Motor neuron (in vitro differentiated cells): ENCODE results near the gene MECR. TPM values are rescaled to one million over a fixed set of nuclear protein-coding genes. Genes with fewer than 3 reads are reported as not detected.
A peak's percentile ranks its signal among the peaks of the same experiment; 100 is the strongest.

Experiments used
- ATAC-seq, 8 experiments: fragments of 200-7000 bp; cut with Tn5 transposase; replicated peaks in 6 of 8; 2 replicates each; pipeline ENCODE4 v1.8.0; 2021; ENCODE audit warnings: mild to moderate bottlenecking in 8 of 8, moderate library complexity in 8 of 8
- H3K27ac ChIP-seq, 2 donors: fragments of 250-450 bp; sonication (Bioruptor Pico); 2 replicates each; pipeline ENCODE4 v1.9.0; 2021; ENCODE audit warnings: antibody characterized with exemption in 2 of 2, mild to moderate bottlenecking in 2 of 2, moderate library complexity in 1 of 2
- H3K4me1 ChIP-seq, 2 donors: fragments of 250-450 bp; sonication (Bioruptor Pico); replicated peaks in 1 of 2; 2 replicates each; pipeline ENCODE4 v1.6.1; 2021; ENCODE audit warnings: antibody characterized with exemption in 2 of 2, mild to moderate bottlenecking in 2 of 2, moderate library complexity in 1 of 2
- H3K4me3 ChIP-seq, 5 donors: fragments of 250-450 bp; sonication (Bioruptor Pico); 2 replicates each; pipeline ENCODE4 v1.9.0; 2021; ENCODE audit warnings: antibody characterized with exemption in 5 of 5, mild to moderate bottlenecking in 5 of 5, moderate library complexity in 4 of 5
- WGBS, 10 experiments: fragments of 450-650 bp; shearing (Covaris generic); methylation state at CpG; one replicate each; pipeline ENCODE4 v1.0.0; 2022; 5-methylcytosine and 5-hydroxymethylcytosine counted together
- in situ Hi-C, 9 experiments: fragments of 400-800 bp; cut with MboI; loops; one replicate each; pipeline ENCODE4 v1.15.0; 2021; ENCODE audit warnings: low sequenced_read_pairs in 9 of 9, low pct_unique_long_range_greater_than_20kb in 2 of 9; ENCODE audit not compliant: unreplicated experiment in 9 of 9
- total RNA-seq, 8 experiments: library from RNA; unstranded; fragments of 300-600 nt; gene quantifications; 2 replicates each; pipeline versions ENCODE4 v1.2.3 to v1.2.4, GENCODE V29; 2022

Gene MECR
- total RNA-seq, 8 experiments from 2014 or later: 24.2 to 42.9 (median 29.2) TPM

GRCh38 chr1:29193879-29194455 lies 36.8 kb downstream of the MECR start:
- Histone ChIP-seq H3K4me1 (no peaks in the 10 kb centered on the region), H3K27ac (no peak overlapping the region), H3K4me3 (no peak overlapping the region)
- ATAC-seq: peak in 3 of 8 experiments; percentile 13 to 23 (median 18)
- in situ Hi-C loops: loop anchor here in 6 of 9 experiments (25.0 kb wide), 1 partner anchor 307 kb away; no protein-coding TSS in a partner anchor
- WGBS, 10 experiments: 92 to 100% (median 99%) methylated on average over 2 to 7 of the region's 8 CpGs; no CpG with 5 or more reads in 4 of the 10 experiments

GRCh38 chr1:29190718-29191117 lies 40.0 kb downstream of the MECR start:
- ATAC-seq: no peak
- in situ Hi-C loops: loop anchor here in 6 of 9 experiments (25.0 kb wide), 1 partner anchor 303 kb away; no protein-coding TSS in a partner anchor
- 64 to 100% (median 90%) methylated on average over 1 to 6 of the region's 6 CpGs for WGBS, 10 experiments

GRCh38 chr1:29186707-29187106 lies 44.0 kb downstream of the MECR start:
- Histone ChIP-seq H3K4me1 (peaks cover 7% of the 10 kb centered on the region in 2 donors), H3K4me3 (no peak overlapping the region), H3K27ac (no peak overlapping the region)
- no peak for ATAC-seq
- WGBS, 10 experiments: 20 to 60% (median 37%) methylated on average over 1 of the region's 1 CpG; no CpG with 5 or more reads in 6 of the 10 experiments
- in situ Hi-C loops: loop anchor here in 6 of 9 experiments (25.0 kb wide), 1 partner anchor 299 kb away; no protein-coding TSS in a partner anchor

More at GRCh38 chr1:29190718-29191117, 40.0 kb downstream of the MECR start:
- H3K4me1 ChIP-seq: no peaks in the 10 kb centered on the region
- H3K4me3 ChIP-seq: no peak overlapping the region
- no peak overlapping the region for H3K27ac ChIP-seq

- 40 to 100% (median 76%) methylated on average over 1 to 3 of the region's 3 CpGs for WGBS, 10 experiments
- Histone ChIP-seq H3K4me1 (peaks cover 7% of the 10 kb centered on the region in 2 donors), H3K27ac (no peak overlapping the region), H3K4me3 (no peak overlapping the region)
- in situ Hi-C loops: loop anchor here in 6 of 9 experiments (25.0 kb wide), 1 partner anchor 299 kb away; no protein-coding TSS in a partner anchor
- ATAC-seq: peak in 3 of 8 experiments; percentile 2 to 5 (median 4)
These were observed 44.5 kb downstream of the MECR start for GRCh38 chr1:29186252-29186651.

- no peak for ATAC-seq
- Histone ChIP-seq H3K4me3 (no peak overlapping the region), H3K27ac (no peak overlapping the region), H3K4me1 (peaks cover 17 to 25% of the 10 kb centered on the region in 2 donors)
- in situ Hi-C loops: loop anchor here in 6 of 9 experiments (25.0 kb wide), 1 partner anchor 296 kb away; no protein-coding TSS in a partner anchor
- WGBS, 10 experiments: 75 to 100% (median 92%) methylated on average over 1 of the region's 1 CpG; no CpG with 5 or more reads in 1 of the 10 experiments
These were observed 47.4 kb downstream of the MECR start for GRCh38 chr1:29183287-29183686.

- in situ Hi-C loops: loop anchor here in 6 of 9 experiments (25.0 kb wide), 1 partner anchor 294 kb away; no protein-coding TSS in a partner anchor
- H3K27ac ChIP-seq: peak within 1 kb of the TSS; percentile 99 to 100
- H3K4me3 ChIP-seq: peak within 1 kb of the TSS; percentile 73 to 98 (median 78)
- H3K4me1 ChIP-seq: peaks cover 17 to 25% of the 10 kb centered on the region in 2 donors
- ATAC-seq: peak; percentile 79 to 91 (median 90)
- 0% methylated on average over 1 to 19 of the region's 100 CpGs; no CpG with 5 or more reads in 4 of the 10 experiments for WGBS, 10 experiments
These were observed 49.1 kb downstream of the MECR start, which contains the start of gene SRSF4 for GRCh38 chr1:29181413-29182225. SRSF4 (minus strand) TSS chr1:29181900; CDS start chr1:29181752, 148 bp downstream.

- Histone ChIP-seq H3K27ac (peak overlapping the region; percentile 99 to 100), H3K4me1 (peaks cover 17 to 25% of the 10 kb centered on the region in 2 donors), H3K4me3 (peak overlapping the region; percentile 73 to 98 (median 78))
- ATAC-seq: peak; percentile 1 to 9 (median 4)
- WGBS, 10 experiments: 0 to 4% (median 1%) methylated on average over 1 to 28 of the region's 32 CpGs
- in situ Hi-C loops: loop anchor here in 6 of 9 experiments (25.0 kb wide), 1 partner anchor 293 kb away; no protein-coding TSS in a partner anchor
These were observed 50.0 kb downstream of the MECR start for GRCh38 chr1:29180497-29181412.

GRCh38 chr1:29179641-29180184 lies 51.0 kb downstream of the MECR start:
- in situ Hi-C loops: loop anchor here in 6 of 9 experiments (25.0 kb wide), 1 partner anchor 292 kb away; no protein-coding TSS in a partner anchor
- ATAC-seq: peak in 1 of 8 experiments; percentile 2
- Histone ChIP-seq H3K27ac (no peak overlapping the region), H3K4me1 (peaks cover 17 to 25% of the 10 kb centered on the region in 2 donors), H3K4me3 (peak overlapping the region; percentile 73 to 98 (median 78))
- 0 to 80% (median 51%) methylated on average over 1 to 4 of the region's 4 CpGs; no CpG with 5 or more reads in 1 of the 10 experiments for WGBS, 10 experiments

GRCh38 chr1:29177022-29177705 lies 53.6 kb downstream of the MECR start:
- ATAC-seq: no peak
- no peak overlapping the region for H3K27ac ChIP-seq
- H3K4me3 ChIP-seq: no peak overlapping the region
- in situ Hi-C loops: loop anchor here in 6 of 9 experiments (25.0 kb wide), 1 partner anchor 290 kb away; no protein-coding TSS in a partner anchor
- H3K4me1 ChIP-seq: peaks cover 11 to 17% of the 10 kb centered on the region in 2 donors
- 22 to 100% (median 93%) methylated on average over 2 to 12 of the region's 12 CpGs for WGBS, 10 experiments

GRCh38 chr1:29176576-29176975 lies 54.2 kb downstream of the MECR start:
- Histone ChIP-seq H3K4me3 (no peak overlapping the region), H3K27ac (no peak overlapping the region), H3K4me1 (peaks cover 12 to 17% of the 10 kb centered on the region in 2 donors)
- WGBS, 10 experiments: 6 to 89% (median 63%) methylated on average over 1 to 4 of the region's 4 CpGs
- in situ Hi-C loops: loop anchor here in 6 of 9 experiments (25.0 kb wide), 1 partner anchor 289 kb away; no protein-coding TSS in a partner anchor
- no peak for ATAC-seq

- WGBS, 10 experiments: 53 to 100% (median 100%) methylated on average over 1 to 6 of the region's 8 CpGs; no CpG with 5 or more reads in 5 of the 10 experiments
- no peak overlapping the region for H3K27ac ChIP-seq
These were observed 58.3 kb downstream of the MECR start for GRCh38 chr1:29172415-29172939.

More at GRCh38 chr1:29172415-29172939, 58.3 kb downstream of the MECR start:
- peak in 2 of 8 experiments; percentile 22 to 83 for ATAC-seq
- no peak overlapping the region for H3K4me3 ChIP-seq
- in situ Hi-C loops: no loop called here
- H3K4me1 ChIP-seq: peaks cover 4 to 8% of the 10 kb centered on the region in 2 donors
